ENCODE data around the gene ALDH3B1.

ALDH3B1 gene

GRCh38 chr11:68051191-68052136, 41.3 kb downstream of the ALDH3B1 start:
- H3K4me1 Mint-ChIP-seq, result no peaks in the 10 kb centered on the region
- DNase-seq (ENCODE audit: low spot score in 2 of 2), result no peak
- peaks cover 67% of the 10 kb centered on the region for H3K36me3 Mint-ChIP-seq
- no peaks in the 10 kb centered on the region for H3K9me3 Mint-ChIP-seq
- no peak for ATAC-seq
- H3K27ac Mint-ChIP-seq, result peak overlapping the region; percentile 66
- H3K4me3 Mint-ChIP-seq, result no peak overlapping the region

- Mint-ChIP-seq H3K4me1 (no peaks in the 10 kb centered on the region), H3K9me3 (no peaks in the 10 kb centered on the region), H3K36me3 (peaks cover 58% of the 10 kb centered on the region), H3K27ac (peak overlapping the region; percentile 66), H3K4me3 (no peak overlapping the region)
- DNase-seq (ENCODE audit: low spot score in 2 of 2) (no peak), ATAC-seq (no peak)
Observed at GRCh38 chr11:68052137-68052873, 42.2 kb downstream of the ALDH3B1 start.

GRCh38 chr11:68053117-68053516, 43.0 kb downstream of the ALDH3B1 start:
- H3K9me3 Mint-ChIP-seq, result no peaks in the 10 kb centered on the region
- peaks cover 50% of the 10 kb centered on the region for H3K36me3 Mint-ChIP-seq
- no peak overlapping the region for H3K4me3 Mint-ChIP-seq
- no peak for ATAC-seq
- no peak for DNase-seq (ENCODE audit: low spot score in 2 of 2)
- H3K4me1 Mint-ChIP-seq, result no peaks in the 10 kb centered on the region
- H3K27ac Mint-ChIP-seq, result peak overlapping the region; percentile 80

- Mint-ChIP-seq H3K9me3 (no peaks in the 10 kb centered on the region), H3K4me3 (no peak overlapping the region), H3K27ac (peak overlapping the region; percentile 80), H3K36me3 (peaks cover 39% of the 10 kb centered on the region), H3K4me1 (no peaks in the 10 kb centered on the region)
- DNase-seq (ENCODE audit: low spot score in 2 of 2) (no peak), ATAC-seq (peak; percentile 26)
Observed at GRCh38 chr11:68053981-68054812, 44.1 kb downstream of the ALDH3B1 start.

GRCh38 chr11:68056317-68057285, 46.5 kb downstream of the ALDH3B1 start:
- peak overlapping the region; percentile 37 for H3K27ac Mint-ChIP-seq
- no peaks in the 10 kb centered on the region for H3K4me1 Mint-ChIP-seq
- ATAC-seq, result no peak
- H3K36me3 Mint-ChIP-seq, result peaks cover 20% of the 10 kb centered on the region
- H3K9me3 Mint-ChIP-seq, result no peaks in the 10 kb centered on the region
- no peak overlapping the region for H3K4me3 Mint-ChIP-seq
- DNase-seq (ENCODE audit: low spot score in 2 of 2), result no peak

- DNase-seq (ENCODE audit: low spot score in 2 of 2) (no peak), ATAC-seq (no peak)
- H3K27ac Mint-ChIP-seq, result no peak overlapping the region
- no peaks in the 10 kb centered on the region for H3K9me3 Mint-ChIP-seq
- H3K36me3 Mint-ChIP-seq, result peaks cover 13% of the 10 kb centered on the region
- H3K4me1 Mint-ChIP-seq, result no peaks in the 10 kb centered on the region
- H3K4me3 Mint-ChIP-seq, result no peak overlapping the region
Observed at GRCh38 chr11:68057807-68058206, 47.7 kb downstream of the ALDH3B1 start.

- DNase-seq (ENCODE audit: low spot score in 2 of 2) (no peak), ATAC-seq (no peak)
- no peak overlapping the region for H3K27ac Mint-ChIP-seq
- peaks cover 15% of the 10 kb centered on the region for H3K36me3 Mint-ChIP-seq
- no peaks in the 10 kb centered on the region for H3K4me1 Mint-ChIP-seq
- no peak overlapping the region for H3K4me3 Mint-ChIP-seq
- no peaks in the 10 kb centered on the region for H3K9me3 Mint-ChIP-seq
Observed at GRCh38 chr11:68061508-68061907, 51.4 kb downstream of the ALDH3B1 start.

- Mint-ChIP-seq H3K4me1 (no peaks in the 10 kb centered on the region), H3K36me3 (peaks cover 26% of the 10 kb centered on the region), H3K4me3 (no peak overlapping the region), H3K9me3 (no peaks in the 10 kb centered on the region), H3K27ac (peak overlapping the region; percentile 81)
- no peak for ATAC-seq
- DNase-seq (ENCODE audit: low spot score in 2 of 2), result no peak
Observed at GRCh38 chr11:68064926-68065325, 54.8 kb downstream of the ALDH3B1 start.

- Mint-ChIP-seq H3K27ac (no peak overlapping the region), H3K4me3 (no peak overlapping the region), H3K9me3 (no peaks in the 10 kb centered on the region), H3K36me3 (peaks cover 26% of the 10 kb centered on the region), H3K4me1 (no peaks in the 10 kb centered on the region)
- ATAC-seq (no peak), DNase-seq (ENCODE audit: low spot score in 2 of 2) (no peak)
Observed at GRCh38 chr11:68065841-68066240, 55.7 kb downstream of the ALDH3B1 start.

- no peak overlapping the region for H3K4me3 Mint-ChIP-seq
- H3K27ac Mint-ChIP-seq, result no peak overlapping the region
Observed at GRCh38 chr11:68066742-68067141, 56.6 kb downstream of the ALDH3B1 start.

GRCh38 chr11:68067991-68068390, 57.9 kb downstream of the ALDH3B1 start:
- no peak for ATAC-seq
- Mint-ChIP-seq H3K9me3 (no peaks in the 10 kb centered on the region), H3K4me1 (no peaks in the 10 kb centered on the region), H3K36me3 (peaks cover 21% of the 10 kb centered on the region), H3K4me3 (no peak overlapping the region), H3K27ac (no peak overlapping the region)
- DNase-seq (ENCODE audit: low spot score in 2 of 2), result no peak

More at GRCh38 chr11:68066742-68067141, 56.6 kb downstream of the ALDH3B1 start:
- H3K36me3 Mint-ChIP-seq, result peaks cover 26% of the 10 kb centered on the region
- ATAC-seq, result no peak
- no peak for DNase-seq (ENCODE audit: low spot score in 2 of 2)
- H3K9me3 Mint-ChIP-seq, result no peaks in the 10 kb centered on the region
- no peaks in the 10 kb centered on the region for H3K4me1 Mint-ChIP-seq

- Mint-ChIP-seq H3K4me3 (no peak overlapping the region), H3K9me3 (no peaks in the 10 kb centered on the region), H3K36me3 (peaks cover 11% of the 10 kb centered on the region), H3K27ac (no peak overlapping the region), H3K4me1 (no peaks in the 10 kb centered on the region)
- ATAC-seq (no peak), DNase-seq (ENCODE audit: low spot score in 2 of 2) (no peak)
Observed at GRCh38 chr11:68071281-68072048, 61.3 kb downstream of the ALDH3B1 start.

GRCh38 chr11:68074584-68075352, 64.6 kb downstream of the ALDH3B1 start:
- Mint-ChIP-seq H3K4me3 (no peak overlapping the region), H3K9me3 (no peaks in the 10 kb centered on the region), H3K36me3 (no peaks in the 10 kb centered on the region), H3K4me1 (peaks cover 5% of the 10 kb centered on the region), H3K27ac (no peak overlapping the region)
- DNase-seq (ENCODE audit: low spot score in 2 of 2), result no peak
- ATAC-seq, result no peak
